Mesothelial cell of epicardium (in vitro differentiated cells): ENCODE measurements around the gene CD274. TPM values are rescaled to one million over a fixed set of nuclear protein-coding genes. Genes with fewer than 3 reads are reported as not detected.
"Not testable (repeated sequence)": the region's sequence is repeated elsewhere in the genome, so short reads cannot be mapped to it uniquely, and the experiment has no call there.

ENCODE experiments used
- DNase-seq, 2 experiments: peaks; one replicate each; pipeline ENCODE4 v3.0.0; 2021; ENCODE audit warnings: low spot score in 2 of 2; ENCODE audit not compliant: unreplicated experiment in 2 of 2
- H3K27ac Mint-ChIP-seq: 2 replicates; pipeline ENCODE4 v1.8.0; 2021; ENCODE audit warnings: mixed read lengths
- H3K27me3 Mint-ChIP-seq: 2 replicates; pipeline ENCODE4 v1.8.0; 2021; ENCODE audit warnings: low read depth, mixed read lengths
- H3K36me3 Mint-ChIP-seq: 2 replicates; pipeline ENCODE4 v1.8.0; 2021; ENCODE audit warnings: mixed read lengths
- H3K4me1 Mint-ChIP-seq: 2 replicates; pipeline ENCODE4 v1.8.0; 2021; ENCODE audit warnings: mixed read lengths
- H3K4me3 Mint-ChIP-seq: 2 replicates; pipeline ENCODE4 v1.8.0; 2021; ENCODE audit warnings: mild to moderate bottlenecking, moderate library complexity, mixed read lengths
- H3K9me3 Mint-ChIP-seq: 2 replicates; pipeline ENCODE4 v1.8.0; 2021; ENCODE audit warnings: mixed read lengths
- total RNA-seq: library from RNA; stranded (reverse); gene quantifications from 3 replicates; pipeline ENCODE4 v1.2.1, GENCODE V29; 2021
- TF ChIP-seq, protein P1 (sequence below): fragments of 200-600 bp; sonication (generic); IDR thresholded peaks from one replicate; pipeline ENCODE4 v1.5.0; 2021; ENCODE audit warnings: antibody characterized with exemption; ENCODE audit not compliant: unreplicated experiment

The CD274 gene
- total RNA-seq, 1 donor from 2014 or later, result 0.29 TPM

GRCh38 chr9:5452286-5452609 is 1.9 kb downstream of the CD274 start:
- no peak overlapping the region for H3K4me3 Mint-ChIP-seq

GRCh38 chr9:5453004-5453403 is 2.7 kb downstream of the CD274 start:
- TF ChIP-seq, protein P1, sequence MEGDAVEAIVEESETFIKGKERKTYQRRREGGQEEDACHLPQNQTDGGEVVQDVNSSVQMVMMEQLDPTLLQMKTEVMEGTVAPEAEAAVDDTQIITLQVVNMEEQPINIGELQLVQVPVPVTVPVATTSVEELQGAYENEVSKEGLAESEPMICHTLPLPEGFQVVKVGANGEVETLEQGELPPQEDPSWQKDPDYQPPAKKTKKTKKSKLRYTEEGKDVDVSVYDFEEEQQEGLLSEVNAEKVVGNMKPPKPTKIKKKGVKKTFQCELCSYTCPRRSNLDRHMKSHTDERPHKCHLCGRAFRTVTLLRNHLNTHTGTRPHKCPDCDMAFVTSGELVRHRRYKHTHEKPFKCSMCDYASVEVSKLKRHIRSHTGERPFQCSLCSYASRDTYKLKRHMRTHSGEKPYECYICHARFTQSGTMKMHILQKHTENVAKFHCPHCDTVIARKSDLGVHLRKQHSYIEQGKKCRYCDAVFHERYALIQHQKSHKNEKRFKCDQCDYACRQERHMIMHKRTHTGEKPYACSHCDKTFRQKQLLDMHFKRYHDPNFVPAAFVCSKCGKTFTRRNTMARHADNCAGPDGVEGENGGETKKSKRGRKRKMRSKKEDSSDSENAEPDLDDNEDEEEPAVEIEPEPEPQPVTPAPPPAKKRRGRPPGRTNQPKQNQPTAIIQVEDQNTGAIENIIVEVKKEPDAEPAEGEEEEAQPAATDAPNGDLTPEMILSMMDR, result no peak
- Mint-ChIP-seq H3K9me3 (no peaks in the 10 kb centered on the region), H3K27ac (no peak overlapping the region), H3K27me3 (no peaks in the 10 kb centered on the region), H3K36me3 (no peaks in the 10 kb centered on the region), H3K4me1 (peaks cover 6% of the 10 kb centered on the region), H3K4me3 (no peak overlapping the region)
- DNase-seq, result no peak

More at GRCh38 chr9:5452286-5452609, 1.9 kb downstream of the CD274 start:
- no peak for DNase-seq
- H3K27ac Mint-ChIP-seq, result no peak overlapping the region
- H3K9me3 Mint-ChIP-seq, result no peaks in the 10 kb centered on the region
- H3K4me1 Mint-ChIP-seq, result peaks cover 6% of the 10 kb centered on the region
- no peaks in the 10 kb centered on the region for H3K36me3 Mint-ChIP-seq
- H3K27me3 Mint-ChIP-seq, result peaks cover 2% of the 10 kb centered on the region
- TF ChIP-seq, protein P1, result no peak

DNA sequence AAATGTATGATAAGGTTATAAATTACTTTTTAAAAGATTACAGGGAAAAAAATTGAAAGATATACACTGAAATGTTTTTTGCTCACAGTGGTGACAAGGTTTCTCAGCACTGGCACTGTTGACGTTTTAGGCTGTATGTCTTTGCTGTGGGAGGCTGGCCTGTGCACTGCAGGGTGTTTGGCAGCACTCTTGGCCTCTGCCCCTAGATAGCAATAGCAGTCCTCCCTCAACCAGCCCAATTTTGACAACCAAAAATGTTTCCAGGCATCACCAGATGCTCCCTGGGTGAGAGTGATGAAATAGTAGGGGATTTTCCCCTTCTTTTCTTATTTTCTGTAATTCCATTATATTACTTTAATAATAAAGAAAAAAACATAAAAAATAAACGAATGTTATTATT is 3.3 kb downstream of the CD274 start:
- Mint-ChIP-seq H3K4me1 (peaks cover 6% of the 10 kb centered on the region), H3K9me3 (no peaks in the 10 kb centered on the region), H3K27ac (no peak overlapping the region), H3K27me3 (no peaks in the 10 kb centered on the region), H3K36me3 (no peaks in the 10 kb centered on the region), H3K4me3 (no peak overlapping the region)
- TF ChIP-seq, protein P1, result no peak
- DNase-seq, result no peak

GRCh38 chr9:5455181-5455580 is 4.8 kb downstream of the CD274 start:
- Mint-ChIP-seq H3K4me1 (peaks cover under 1% of the 10 kb centered on the region), H3K36me3 (no peaks in the 10 kb centered on the region), H3K4me3 (no peak overlapping the region), H3K9me3 (no peaks in the 10 kb centered on the region), H3K27me3 (no peaks in the 10 kb centered on the region), H3K27ac (no peak overlapping the region)
- TF ChIP-seq, protein P1, result no peak
- DNase-seq, result no peak

DNA sequence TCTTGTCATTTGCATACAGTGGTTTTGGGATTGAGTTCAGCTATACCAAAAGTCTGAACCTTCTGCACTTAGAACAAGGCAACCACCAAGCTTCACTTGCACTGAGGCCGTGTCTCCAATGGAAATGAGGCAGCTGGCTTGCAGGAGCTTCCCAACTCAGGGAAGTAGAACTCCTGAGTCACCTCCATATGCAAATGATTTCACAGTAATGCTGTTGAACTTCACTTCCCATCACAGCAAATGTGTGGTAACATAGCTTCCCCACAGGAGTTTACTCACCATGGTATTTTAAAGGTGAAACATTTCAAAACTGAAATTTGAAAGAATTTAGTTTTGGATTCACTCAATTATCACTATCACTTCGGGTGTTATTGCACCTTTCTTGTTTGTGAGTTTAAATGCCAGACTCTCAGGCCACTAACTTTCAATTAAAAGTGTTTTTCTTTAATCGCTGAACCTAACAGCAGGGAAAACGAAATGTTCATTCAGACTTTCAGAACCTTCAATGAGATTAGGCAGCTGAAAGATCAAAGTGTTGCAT is 9.0 kb downstream of the CD274 start:
- Mint-ChIP-seq H3K9me3 (no peaks in the 10 kb centered on the region), H3K36me3 (no peaks in the 10 kb centered on the region), H3K27me3 (no peaks in the 10 kb centered on the region), H3K27ac (no peak overlapping the region), H3K4me3 (no peak overlapping the region), H3K4me1 (no peaks in the 10 kb centered on the region)
- TF ChIP-seq, protein P1, result no peak
- DNase-seq, result no peak

GRCh38 chr9:5460157-5460556 is 9.8 kb downstream of the CD274 start:
- Mint-ChIP-seq H3K9me3 (no peaks in the 10 kb centered on the region), H3K27me3 (no peaks in the 10 kb centered on the region), H3K27ac (no peak overlapping the region), H3K36me3 (no peaks in the 10 kb centered on the region), H3K4me1 (no peaks in the 10 kb centered on the region), H3K4me3 (no peak overlapping the region)
- DNase-seq, result no peak
- TF ChIP-seq, protein P1, result no peak

DNA sequence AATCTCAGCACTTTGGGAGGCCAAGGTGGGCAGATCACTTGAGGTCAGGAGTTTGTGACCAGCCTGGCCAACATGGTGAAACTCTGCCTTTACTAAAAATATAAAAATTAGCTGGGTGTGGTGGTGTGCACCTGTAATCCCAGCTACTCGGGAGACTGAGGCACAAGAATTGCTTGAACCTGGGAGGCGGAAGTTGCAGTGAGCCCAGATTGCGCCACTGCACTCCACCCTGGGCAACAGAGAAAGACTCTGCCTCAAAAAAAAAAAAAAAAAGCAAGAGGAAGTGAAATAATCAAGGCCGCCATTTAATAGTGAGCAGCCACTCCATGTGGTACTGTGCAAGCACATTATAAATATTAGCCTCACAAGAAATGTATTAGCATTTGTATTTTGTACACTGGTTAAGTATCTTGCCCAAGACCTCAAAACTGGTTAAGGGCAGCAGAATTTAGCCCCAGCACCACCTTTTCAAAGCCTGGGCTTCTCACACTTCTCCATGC is 14.5 kb downstream of the CD274 start:
- H3K27ac Mint-ChIP-seq, H3K27me3 Mint-ChIP-seq, H3K9me3 Mint-ChIP-seq, DNase-seq, H3K4me1 Mint-ChIP-seq, H3K4me3 Mint-ChIP-seq, H3K36me3 Mint-ChIP-seq: not testable (repeated sequence)
